GM21381 (cell line): ENCODE data around the gene RAMP3.
"Not testable (repeated sequence)": the region's sequence is repeated elsewhere in the genome, so short reads cannot be mapped to it uniquely, and the experiment has no call there.

Source experiments
- ATAC-seq: cut with Tn5 transposase; IDR thresholded peaks from one replicate; pipeline ENCODE4 v1.9.1; 2021; ENCODE audit warnings: mild to moderate bottlenecking, moderate library complexity; ENCODE audit not compliant: unreplicated experiment

Gene RAMP3

GRCh38 chr7:45190406-45191165 is 33.0 kb downstream of the RAMP3 start:
- no peak for ATAC-seq

DNA sequence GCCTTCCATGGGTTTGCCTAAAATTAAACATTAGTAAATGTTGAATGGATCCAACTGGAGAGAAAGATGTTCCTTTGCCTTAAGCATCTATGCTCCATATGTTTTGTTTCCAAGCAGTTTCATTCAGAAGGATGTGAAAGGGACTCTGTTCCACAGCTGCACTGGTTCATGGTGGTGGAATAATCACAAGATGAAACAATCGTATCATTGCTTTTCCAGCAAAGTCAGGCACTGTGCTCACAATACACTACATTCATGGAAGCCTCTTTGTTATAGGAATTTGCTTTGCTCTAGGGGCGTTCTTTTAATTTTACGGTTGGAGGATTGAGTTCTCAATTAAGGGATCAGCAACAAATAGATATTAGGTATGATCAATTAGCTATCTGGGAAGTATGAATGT is 33.8 kb downstream of the RAMP3 start:
- no peak for ATAC-seq

GRCh38 chr7:45192621-45193041 is 35.0 kb downstream of the RAMP3 start:
- no peak for ATAC-seq

- ATAC-seq: no peak
Measured at GRCh38 chr7:45193828-45194227, 36.2 kb downstream of the RAMP3 start.

GRCh38 chr7:45196374-45196773 is 38.8 kb downstream of the RAMP3 start:
- ATAC-seq: peak; percentile 71

DNA sequence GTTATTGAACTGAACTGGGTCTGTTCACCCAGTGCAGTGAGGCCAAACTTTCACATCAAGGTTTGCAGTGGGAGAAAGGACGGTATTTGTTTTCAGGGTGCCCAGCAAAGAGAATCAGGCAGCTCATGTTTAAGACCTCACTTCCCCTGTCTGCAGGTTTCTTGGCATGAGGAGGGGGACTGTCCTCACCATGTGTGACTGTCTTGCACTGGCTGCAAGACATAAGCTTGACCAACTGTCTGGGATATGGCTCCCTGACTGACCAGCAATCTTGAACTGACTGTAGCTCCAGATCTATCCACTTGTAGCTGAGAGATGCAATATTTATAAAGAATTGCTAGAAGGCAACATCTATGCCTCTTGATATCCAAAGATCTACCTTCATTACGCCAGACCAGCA is 39.9 kb downstream of the RAMP3 start:
- no peak for ATAC-seq

DNA sequence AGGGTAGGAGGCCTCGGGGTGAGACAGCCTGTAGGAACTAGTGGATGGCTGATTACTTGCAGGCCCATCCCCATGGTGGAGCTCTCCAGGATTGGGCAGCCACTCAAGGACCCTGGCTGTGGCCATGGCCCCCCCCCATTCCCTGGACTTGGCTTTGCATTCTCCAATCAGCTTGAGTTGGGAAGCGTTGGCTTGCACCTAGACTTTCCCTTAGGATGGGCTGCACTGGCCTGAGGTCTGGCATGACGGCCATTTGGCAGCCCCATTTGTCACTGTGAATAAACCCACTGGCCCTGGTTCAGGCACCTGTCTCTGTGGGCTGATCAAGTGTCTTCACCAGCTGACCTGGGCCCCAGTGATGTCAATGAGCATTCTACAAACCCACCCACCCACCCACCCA is 41.4 kb downstream of the RAMP3 start:
- no peak for ATAC-seq

GRCh38 chr7:45199506-45199905 is 41.9 kb downstream of the RAMP3 start:
- ATAC-seq: no peak

DNA sequence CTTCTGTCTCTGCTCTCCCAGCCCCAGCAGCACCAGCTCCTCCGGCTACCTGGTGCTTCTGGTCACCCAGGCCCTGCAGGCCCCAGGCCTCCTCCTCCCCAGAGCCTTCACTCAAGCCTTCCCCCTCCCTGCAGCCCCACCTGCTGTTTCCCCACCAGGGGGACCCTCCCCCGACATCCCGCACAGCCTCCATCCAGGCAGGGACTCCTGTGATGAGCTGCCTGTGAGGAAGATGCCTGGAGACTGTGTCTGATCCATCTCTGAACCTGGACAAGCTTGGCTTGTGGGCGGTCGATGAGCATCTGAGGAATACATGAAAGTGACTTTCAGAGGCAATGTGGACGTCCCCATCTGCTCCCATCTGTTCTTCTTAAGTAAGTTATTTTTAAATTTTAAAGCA is 45.0 kb downstream of the RAMP3 start:
- ATAC-seq: no peak

DNA sequence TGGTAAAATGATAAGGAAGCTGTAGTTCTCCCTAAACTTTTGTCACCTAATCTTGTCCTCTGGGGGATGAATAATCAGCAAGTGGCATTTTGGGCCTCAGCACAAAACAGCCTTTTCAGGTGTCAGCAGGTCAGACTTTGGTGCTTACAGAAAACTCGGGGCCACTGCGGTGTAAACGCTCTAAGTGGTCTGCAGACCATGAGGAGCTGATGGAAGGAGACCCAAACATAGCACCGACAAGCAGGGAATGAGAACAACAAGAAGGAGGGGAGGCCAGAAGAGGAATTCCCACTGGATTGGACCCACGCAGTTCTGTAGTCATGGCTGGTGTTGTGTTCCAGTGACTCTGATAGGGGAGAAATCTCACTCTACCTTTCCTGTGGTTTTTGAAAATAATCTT is 45.4 kb downstream of the RAMP3 start:
- ATAC-seq: no peak

GRCh38 chr7:45203459-45203858 is 45.9 kb downstream of the RAMP3 start:
- ATAC-seq: no peak

DNA sequence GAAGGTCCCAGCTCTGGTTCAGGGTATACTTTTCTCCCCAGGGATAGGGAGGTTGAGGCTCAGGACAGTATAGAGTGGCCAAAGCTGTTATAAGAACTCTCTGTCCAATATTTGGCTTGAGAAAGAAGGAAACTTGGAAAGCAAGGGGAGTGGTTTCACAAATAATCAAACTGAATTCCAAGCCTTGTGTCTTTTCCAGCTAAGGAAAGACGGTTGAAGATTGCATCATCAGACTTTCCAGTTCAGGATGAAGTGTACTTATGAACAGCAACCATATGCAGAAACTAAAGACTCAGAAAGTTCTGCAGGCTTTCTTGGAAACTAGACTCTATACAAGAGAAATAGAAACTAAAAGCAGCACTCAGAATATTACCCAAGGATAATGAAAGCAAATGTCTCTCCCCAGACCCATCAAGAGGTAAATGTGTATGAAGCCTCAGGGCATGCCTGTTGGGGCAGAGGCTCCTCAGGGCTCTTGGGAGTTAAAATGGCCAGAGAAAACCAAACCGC is 46.4 kb downstream of the RAMP3 start:
- ATAC-seq: peak; percentile 94

DNA sequence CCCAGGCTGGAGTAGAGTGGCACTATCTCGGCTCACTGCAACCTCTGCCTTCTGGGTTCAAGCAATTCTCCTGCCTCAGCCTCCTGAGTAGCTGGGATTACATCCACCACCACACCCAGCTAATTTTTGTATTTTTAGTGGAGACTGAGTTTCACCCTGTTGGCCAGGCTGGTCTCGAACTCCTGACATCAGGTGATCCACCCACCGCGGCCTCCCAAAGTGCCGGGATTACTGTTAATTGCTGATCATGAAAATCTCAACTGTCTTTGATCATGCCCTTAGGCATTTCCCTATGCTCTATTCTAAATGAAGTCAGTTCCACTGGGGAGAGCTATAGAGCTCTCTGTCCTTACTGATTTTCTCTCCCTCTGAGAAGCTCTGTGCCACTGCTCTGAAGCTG is 48.7 kb downstream of the RAMP3 start:
- not testable (repeated sequence) for ATAC-seq

- not testable (repeated sequence) for ATAC-seq
Measured at GRCh38 chr7:45209909-45210308, 52.3 kb downstream of the RAMP3 start.

DNA sequence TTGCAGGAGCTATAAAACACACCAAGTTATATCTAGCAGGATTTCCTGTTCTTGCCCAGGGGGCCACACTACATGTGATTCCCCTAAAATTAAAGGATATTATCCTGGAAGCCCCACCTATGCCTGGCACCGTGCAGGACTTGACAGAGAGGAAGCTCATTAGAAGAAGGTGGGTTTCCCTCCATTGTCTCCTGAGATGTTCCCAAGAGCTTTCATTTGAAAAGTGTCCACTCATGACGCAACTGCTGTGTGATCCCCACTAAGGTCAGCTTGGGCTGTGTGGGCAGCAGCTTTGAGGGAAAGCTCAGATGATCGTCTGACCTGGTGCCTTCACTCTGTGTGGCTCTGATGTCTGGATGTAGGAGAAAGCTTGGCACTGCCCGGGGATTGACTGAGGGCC is 53.5 kb downstream of the RAMP3 start:
- ATAC-seq: no peak

DNA sequence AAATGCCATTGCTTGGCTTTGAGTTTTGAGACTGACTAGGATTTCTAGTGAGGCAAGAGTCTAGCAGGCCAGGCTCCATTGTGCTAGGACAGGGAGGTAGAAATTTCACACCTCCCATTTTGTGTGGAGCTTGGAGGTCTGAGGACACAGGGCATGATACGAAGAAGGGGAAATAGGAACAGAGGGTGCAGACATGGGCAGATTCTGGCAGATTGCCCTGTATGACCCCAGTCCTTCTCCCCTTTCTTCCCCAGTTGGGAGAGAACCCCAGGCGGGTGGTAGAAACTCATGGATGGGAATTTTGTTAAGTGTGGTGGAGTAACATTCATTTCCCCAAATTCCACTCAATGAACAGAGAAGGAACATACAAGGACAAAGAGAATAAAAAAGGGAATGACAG is 54.4 kb downstream of the RAMP3 start:
- no peak for ATAC-seq

DNA sequence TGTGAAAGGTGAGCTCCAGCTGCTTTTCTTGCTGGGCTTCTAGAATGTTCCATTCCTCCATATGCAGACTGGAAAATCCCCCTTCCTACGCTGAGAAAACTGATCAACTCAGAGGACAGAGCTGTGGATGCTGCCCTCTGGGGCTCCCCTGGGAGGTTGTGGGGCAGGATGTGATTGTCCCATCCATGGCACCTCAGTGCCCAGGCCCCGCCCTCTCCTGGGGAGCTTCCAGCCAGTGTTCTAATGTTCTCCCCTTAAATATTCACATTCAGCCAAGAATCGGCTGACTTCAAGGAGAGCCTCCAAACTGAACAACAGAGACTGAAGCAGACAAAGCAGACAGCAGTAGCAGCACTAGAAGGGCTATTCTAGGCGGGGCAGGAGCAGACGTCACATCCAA is 55.0 kb downstream of the RAMP3 start:
- ATAC-seq: no peak

DNA sequence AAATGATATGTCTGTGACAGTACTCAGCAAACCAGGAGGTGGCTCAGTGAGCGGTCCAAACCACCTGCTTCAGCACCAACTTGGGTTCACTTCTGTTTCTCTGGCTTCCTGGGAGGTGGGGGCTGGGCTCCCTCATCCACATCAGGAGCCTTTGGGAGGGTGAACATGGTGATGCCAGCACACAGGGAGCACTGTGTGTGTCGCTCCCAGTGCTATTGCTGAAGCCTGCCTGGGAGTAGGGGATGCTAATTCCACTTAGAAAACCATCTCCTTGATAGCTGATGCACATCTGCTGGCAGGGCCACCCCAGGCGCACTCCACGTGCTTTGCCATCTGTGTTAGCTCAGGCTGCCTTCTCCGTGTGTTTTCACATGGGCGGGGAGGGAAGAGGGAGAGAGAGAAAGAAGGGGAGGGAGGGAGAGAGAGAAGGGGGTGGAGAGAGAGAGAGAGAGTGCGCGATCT is 58.0 kb downstream of the RAMP3 start:
- ATAC-seq: no peak

- no peak for ATAC-seq
Measured at GRCh38 chr7:45216181-45216580, 58.6 kb downstream of the RAMP3 start.

DNA sequence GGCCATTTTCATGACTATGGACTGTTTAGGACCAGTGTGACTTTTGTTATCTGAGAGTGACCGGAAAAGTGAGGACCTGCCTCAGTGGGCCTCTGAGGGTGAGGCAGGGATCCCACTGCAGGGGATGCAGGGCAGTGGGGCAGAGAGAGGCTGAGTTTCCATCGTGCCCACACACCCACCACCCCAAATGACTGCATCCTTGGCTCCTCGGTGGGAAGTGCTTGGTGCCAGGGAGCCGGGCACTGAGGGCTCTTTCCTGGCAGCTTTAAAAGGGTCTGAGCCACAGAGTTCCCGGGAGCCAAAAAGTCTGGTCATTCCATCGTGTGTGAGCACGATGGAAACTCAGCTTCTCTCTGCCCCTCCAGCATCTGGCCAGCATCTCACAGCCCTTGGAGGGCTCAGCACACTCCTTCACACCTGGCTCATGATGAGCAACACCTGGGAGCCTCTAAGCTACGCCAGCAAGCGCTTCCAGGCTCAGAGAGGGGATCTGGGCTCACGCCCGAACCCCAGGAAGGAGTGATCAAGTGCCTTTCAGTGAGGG is 59.1 kb downstream of the RAMP3 start:
- ATAC-seq: no peak

- ATAC-seq: no peak
Measured at GRCh38 chr7:45217358-45217757, 59.8 kb downstream of the RAMP3 start.

DNA sequence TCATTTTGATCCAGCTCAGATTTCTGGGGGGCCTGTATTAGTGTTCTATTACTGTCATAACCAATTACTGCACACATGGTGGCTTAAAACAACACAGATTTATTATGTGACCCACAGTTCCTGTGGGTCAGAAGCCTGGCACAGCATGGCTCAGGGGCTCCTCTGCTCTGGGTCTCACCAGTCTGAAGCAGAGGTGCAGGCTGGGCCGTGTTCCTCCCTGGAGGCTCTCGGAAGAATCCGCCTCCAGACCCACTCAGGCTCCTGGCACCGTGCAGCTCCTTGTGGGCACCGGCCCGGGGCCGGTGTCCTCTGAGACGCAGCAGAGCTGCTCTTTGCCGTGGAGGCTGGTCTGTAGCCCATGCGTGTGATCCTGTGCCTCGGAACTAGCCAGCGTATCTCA is 61.5 kb downstream of the RAMP3 start:
- ATAC-seq: no peak
